Stimulated activated CD4-positive, alpha-beta T cell treated with anti-CD3 and anti-CD28 coated beads, Interleukin-12 subunit alpha, Interleukin-12 subunit beta, amount 100 ng/mL, for 24 hours (primary cell): Measurements from ENCODE around the gene PRG3.
A peak's percentile ranks its signal among the peaks of the same experiment; 100 is the strongest.

Source experiments
- DNase-seq, 2 experiments: peaks; one replicate each; pipeline ENCODE4 v3.0.0-alpha.2; 2020; ENCODE audit warnings: low read depth in 2 of 2

PRG3 gene

GRCh38 chr11:57380975-57381374 lies at the start of gene PRG3:
TSS of gene PRG3 (minus strand) at chr11:57381150. CDS start at chr11:57380708, 442 bp downstream.
- DNase-seq: no peak

GRCh38 chr11:57429946-57430345 lies 49.0 kb upstream of the PRG3 start:
- DNase-seq: no peak

- no peak for DNase-seq
Measured at GRCh38 chr11:57428643-57429042, 47.7 kb upstream of the PRG3 start.

GRCh38 chr11:57427727-57428082 lies 46.8 kb upstream of the PRG3 start:
- DNase-seq: no peak

GRCh38 chr11:57426929-57427726 lies 46.2 kb upstream of the PRG3 start, which contains the start of gene SLC43A3:
TSS of gene SLC43A3 (minus strand) at chr11:57427121. CDS start at chr11:57426172, 949 bp downstream.
- DNase-seq: peak; percentile 63 to 81

- no peak for DNase-seq
Measured at GRCh38 chr11:57426439-57426928, 45.5 kb upstream of the PRG3 start.

GRCh38 chr11:57425565-57426438 lies 44.9 kb upstream of the PRG3 start:
- no peak for DNase-seq

- DNase-seq: peak; percentile 80 to 83
Measured at GRCh38 chr11:57424792-57425564, 44.0 kb upstream of the PRG3 start.

- no peak for DNase-seq
Measured at GRCh38 chr11:57424137-57424791, 43.3 kb upstream of the PRG3 start.

GRCh38 chr11:57422669-57423068 lies 41.7 kb upstream of the PRG3 start:
- no peak for DNase-seq

GRCh38 chr11:57421805-57422204 lies 40.9 kb upstream of the PRG3 start:
- no peak for DNase-seq

GRCh38 chr11:57421066-57421465 lies 40.1 kb upstream of the PRG3 start:
- no peak for DNase-seq

GRCh38 chr11:57419146-57419545 lies 38.2 kb upstream of the PRG3 start:
- DNase-seq: no peak

GRCh38 chr11:57418131-57418530 lies 37.2 kb upstream of the PRG3 start:
- DNase-seq: no peak

- no peak for DNase-seq
Measured at GRCh38 chr11:57417056-57417455, 36.1 kb upstream of the PRG3 start.

- DNase-seq: no peak
Measured at GRCh38 chr11:57416436-57416835, 35.5 kb upstream of the PRG3 start.

GRCh38 chr11:57414612-57415212 lies 33.8 kb upstream of the PRG3 start:
- DNase-seq: no peak

GRCh38 chr11:57413681-57414080 lies 32.7 kb upstream of the PRG3 start:
- no peak for DNase-seq

GRCh38 chr11:57410287-57410686 lies 29.3 kb upstream of the PRG3 start:
- no peak for DNase-seq

- no peak for DNase-seq
Measured at GRCh38 chr11:57409321-57410100, 28.6 kb upstream of the PRG3 start.
